Nephron progenitor cell (in vitro differentiated cells): Measurements from ENCODE around the gene MYBPC1.
"Not testable (repeated sequence)": the region's sequence is repeated elsewhere in the genome, so short reads cannot be mapped to it uniquely, and the experiment has no call there.

Experiments
- DNase-seq: peaks from one replicate; pipeline ENCODE4 v3.0.0; 2021
- H3K27ac Mint-ChIP-seq: 2 replicates; pipeline ENCODE4 v1.8.0; 2021; ENCODE audit warnings: mild to moderate bottlenecking, moderate library complexity, mixed read lengths
- H3K27me3 Mint-ChIP-seq: 2 replicates; pipeline ENCODE4 v1.8.0; 2021; ENCODE audit warnings: mild to moderate bottlenecking, low read depth, mixed read lengths; ENCODE audit not compliant: poor library complexity
- H3K36me3 Mint-ChIP-seq: 2 replicates; pipeline ENCODE4 v1.8.0; 2021; ENCODE audit warnings: low read depth, mixed read lengths
- H3K4me1 Mint-ChIP-seq: 2 replicates; pipeline ENCODE4 v1.8.0; 2021; ENCODE audit warnings: mixed read lengths
- H3K4me3 Mint-ChIP-seq: 2 replicates; pipeline ENCODE4 v1.8.0; 2021; ENCODE audit warnings: mild to moderate bottlenecking, moderate library complexity, mixed read lengths
- H3K9me3 Mint-ChIP-seq: 2 replicates; pipeline ENCODE4 v1.8.0; 2021; ENCODE audit warnings: mild to moderate bottlenecking, moderate library complexity, mixed read lengths
- TF ChIP-seq, protein P1 (sequence below): fragments of 200-600 bp; sonication (generic); IDR thresholded peaks from 2 replicates; pipeline ENCODE4 v1.5.0; 2021; ENCODE audit warnings: antibody characterized with exemption

The MYBPC1 gene

DNA sequence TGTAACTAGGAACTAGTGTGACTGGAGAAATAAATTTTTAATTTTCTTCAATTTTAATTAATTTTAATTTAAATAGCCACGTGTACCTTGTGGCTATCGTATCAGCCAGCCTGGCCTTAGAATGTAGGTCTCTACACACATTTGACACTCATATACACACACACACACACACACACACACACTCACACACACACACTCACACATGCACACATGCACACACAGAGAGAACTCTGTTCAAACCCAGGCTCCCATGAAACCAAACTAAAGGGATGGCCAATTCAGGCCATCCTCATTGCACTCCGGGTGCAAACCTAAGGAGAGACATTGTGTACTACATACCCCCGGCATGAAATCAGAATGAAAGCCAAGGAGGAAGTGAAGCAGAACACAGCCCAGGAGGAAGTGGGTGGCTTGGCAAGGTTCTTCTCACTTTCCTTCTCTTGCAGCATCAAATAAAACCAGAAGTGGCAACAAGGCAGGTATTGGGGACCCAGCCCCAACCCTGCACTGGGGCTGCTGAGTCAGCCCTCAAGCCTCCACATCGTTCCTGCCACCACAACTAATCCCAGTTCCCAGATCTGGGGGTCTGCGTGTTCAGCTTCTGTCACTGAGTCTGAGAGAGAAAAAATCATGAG, 76.5 kb downstream of the MYBPC1 start:
- no peak overlapping the region for H3K27ac Mint-ChIP-seq
- H3K9me3 Mint-ChIP-seq: no peaks in the 10 kb centered on the region
- H3K4me1 Mint-ChIP-seq: peaks cover 3% of the 10 kb centered on the region
- H3K36me3 Mint-ChIP-seq: no peaks in the 10 kb centered on the region
- TF ChIP-seq, protein P1, sequence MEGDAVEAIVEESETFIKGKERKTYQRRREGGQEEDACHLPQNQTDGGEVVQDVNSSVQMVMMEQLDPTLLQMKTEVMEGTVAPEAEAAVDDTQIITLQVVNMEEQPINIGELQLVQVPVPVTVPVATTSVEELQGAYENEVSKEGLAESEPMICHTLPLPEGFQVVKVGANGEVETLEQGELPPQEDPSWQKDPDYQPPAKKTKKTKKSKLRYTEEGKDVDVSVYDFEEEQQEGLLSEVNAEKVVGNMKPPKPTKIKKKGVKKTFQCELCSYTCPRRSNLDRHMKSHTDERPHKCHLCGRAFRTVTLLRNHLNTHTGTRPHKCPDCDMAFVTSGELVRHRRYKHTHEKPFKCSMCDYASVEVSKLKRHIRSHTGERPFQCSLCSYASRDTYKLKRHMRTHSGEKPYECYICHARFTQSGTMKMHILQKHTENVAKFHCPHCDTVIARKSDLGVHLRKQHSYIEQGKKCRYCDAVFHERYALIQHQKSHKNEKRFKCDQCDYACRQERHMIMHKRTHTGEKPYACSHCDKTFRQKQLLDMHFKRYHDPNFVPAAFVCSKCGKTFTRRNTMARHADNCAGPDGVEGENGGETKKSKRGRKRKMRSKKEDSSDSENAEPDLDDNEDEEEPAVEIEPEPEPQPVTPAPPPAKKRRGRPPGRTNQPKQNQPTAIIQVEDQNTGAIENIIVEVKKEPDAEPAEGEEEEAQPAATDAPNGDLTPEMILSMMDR: no peak
- no peak for DNase-seq
- H3K27me3 Mint-ChIP-seq: peaks cover 20% of the 10 kb centered on the region
- H3K4me3 Mint-ChIP-seq: no peak overlapping the region

DNA sequence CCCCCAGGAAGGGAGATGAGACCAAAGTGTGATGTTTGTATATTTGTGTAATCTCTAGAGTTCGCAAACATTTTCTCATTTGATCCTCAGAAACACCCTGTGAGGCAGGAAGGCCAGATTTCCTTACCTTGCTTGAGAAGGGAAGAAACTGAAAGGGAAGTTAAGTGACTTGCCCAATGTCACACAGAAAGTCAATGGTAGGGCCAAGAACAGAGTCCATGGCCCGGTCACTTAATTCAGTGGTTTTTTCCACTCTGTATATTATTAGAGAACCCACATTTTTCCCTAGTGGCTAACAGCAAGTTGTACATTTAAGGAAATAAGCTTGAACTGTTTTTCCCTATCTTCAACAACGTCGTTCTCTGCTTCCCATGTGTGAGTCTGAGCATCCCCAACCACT, 77.1 kb downstream of the MYBPC1 start:
- Mint-ChIP-seq H3K36me3 (no peaks in the 10 kb centered on the region), H3K9me3 (no peaks in the 10 kb centered on the region), H3K27ac (no peak overlapping the region), H3K27me3 (peaks cover 14% of the 10 kb centered on the region), H3K4me3 (no peak overlapping the region), H3K4me1 (no peaks in the 10 kb centered on the region)
- DNase-seq: no peak
- TF ChIP-seq, protein P1: no peak

DNA sequence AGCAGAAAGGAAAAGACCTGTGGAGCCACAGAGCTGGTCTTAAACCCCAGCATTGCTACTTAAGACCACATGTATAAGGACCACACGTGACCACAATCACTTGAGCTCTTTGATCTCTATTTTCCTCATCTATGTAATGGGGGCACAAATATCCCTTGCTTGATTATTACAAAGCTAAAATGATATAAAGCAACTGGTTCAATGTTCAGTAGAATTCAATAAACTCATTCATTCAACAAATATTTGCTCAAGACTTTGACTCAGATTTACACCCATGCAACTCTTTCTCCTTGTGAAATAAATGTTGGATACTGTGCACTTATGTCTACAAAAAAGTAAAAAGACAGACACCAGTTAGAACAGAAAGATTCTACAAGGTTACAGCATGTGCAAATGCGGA, 80.8 kb downstream of the MYBPC1 start:
- Mint-ChIP-seq H3K9me3 (no peaks in the 10 kb centered on the region), H3K27me3 (peaks cover 12% of the 10 kb centered on the region), H3K4me1 (no peaks in the 10 kb centered on the region), H3K4me3 (no peak overlapping the region), H3K27ac (no peak overlapping the region), H3K36me3 (no peaks in the 10 kb centered on the region)
- TF ChIP-seq, protein P1: no peak
- no peak for DNase-seq

DNA sequence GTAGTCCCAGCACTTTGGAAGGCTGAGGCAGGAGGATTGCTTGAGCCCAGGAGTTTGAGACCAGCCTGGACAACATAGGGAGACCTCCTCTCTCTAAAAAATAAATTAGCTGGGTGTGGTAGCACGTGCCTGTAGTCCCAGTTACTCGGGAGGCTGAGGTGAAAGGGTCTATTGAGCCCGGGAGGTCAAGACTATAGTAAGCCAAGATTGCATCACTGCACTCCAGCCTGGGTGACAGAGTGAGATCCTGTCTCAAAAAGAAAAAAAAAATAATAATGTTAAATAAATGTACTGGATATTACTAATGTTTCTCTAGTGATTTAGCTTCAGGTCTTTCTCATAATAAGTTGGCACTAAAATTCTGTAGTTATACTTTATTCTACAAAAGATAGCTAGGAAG, 81.7 kb downstream of the MYBPC1 start:
- not testable (repeated sequence) for H3K4me3 Mint-ChIP-seq, H3K9me3 Mint-ChIP-seq, H3K4me1 Mint-ChIP-seq, H3K27ac Mint-ChIP-seq, DNase-seq, H3K27me3 Mint-ChIP-seq, H3K36me3 Mint-ChIP-seq

DNA sequence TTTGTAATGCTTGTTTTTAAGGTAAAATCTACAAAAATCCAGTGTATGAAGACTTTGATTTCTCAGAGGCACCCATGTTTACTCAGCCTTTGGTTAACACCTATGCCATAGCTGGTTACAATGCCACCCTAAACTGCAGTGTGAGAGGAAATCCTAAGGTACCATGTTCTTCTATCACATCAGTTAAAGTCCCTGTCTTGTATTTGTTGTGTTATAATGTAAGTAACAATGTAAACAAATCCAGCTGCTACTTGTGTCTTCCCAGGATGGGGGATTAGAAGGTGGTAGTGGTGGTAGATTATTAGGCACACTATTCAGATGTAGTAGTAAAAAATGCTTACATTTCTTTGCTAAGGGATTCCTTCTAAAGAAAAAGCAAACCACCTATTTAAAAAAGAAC, 83.3 kb downstream of the MYBPC1 start:
- Mint-ChIP-seq H3K4me1 (no peaks in the 10 kb centered on the region), H3K36me3 (no peaks in the 10 kb centered on the region), H3K4me3 (no peak overlapping the region), H3K27ac (no peak overlapping the region), H3K27me3 (peaks cover 5% of the 10 kb centered on the region), H3K9me3 (no peaks in the 10 kb centered on the region)
- TF ChIP-seq, protein P1: no peak
- DNase-seq: no peak

DNA sequence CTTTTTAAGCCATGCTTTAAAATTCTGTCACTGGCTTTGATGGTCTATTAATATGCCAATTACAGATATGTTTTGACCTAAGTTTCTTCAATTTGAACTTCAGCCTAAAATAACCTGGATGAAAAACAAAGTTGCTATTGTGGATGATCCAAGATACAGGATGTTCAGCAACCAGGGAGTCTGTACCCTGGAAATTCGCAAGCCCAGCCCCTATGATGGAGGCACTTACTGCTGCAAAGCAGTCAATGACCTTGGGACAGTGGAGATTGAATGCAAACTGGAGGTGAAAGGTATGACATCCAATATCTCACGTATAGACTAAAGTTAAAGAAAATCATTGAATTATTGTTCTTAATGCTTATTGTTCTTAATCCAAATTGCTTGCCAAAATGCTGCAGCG, 85.5 kb downstream of the MYBPC1 start:
- no peaks in the 10 kb centered on the region for H3K36me3 Mint-ChIP-seq
- no peak overlapping the region for H3K27ac Mint-ChIP-seq
- peaks cover 5% of the 10 kb centered on the region for H3K27me3 Mint-ChIP-seq
- H3K9me3 Mint-ChIP-seq: no peaks in the 10 kb centered on the region
- H3K4me3 Mint-ChIP-seq: no peak overlapping the region
- no peaks in the 10 kb centered on the region for H3K4me1 Mint-ChIP-seq
- DNase-seq: no peak
- TF ChIP-seq, protein P1: no peak
